ENCODE data around the gene BMPR1B.
"Not testable (repeated sequence)": the region's sequence is repeated elsewhere in the genome, so short reads cannot be mapped to it uniquely, and the experiment has no call there.

The BMPR1B gene

DNA sequence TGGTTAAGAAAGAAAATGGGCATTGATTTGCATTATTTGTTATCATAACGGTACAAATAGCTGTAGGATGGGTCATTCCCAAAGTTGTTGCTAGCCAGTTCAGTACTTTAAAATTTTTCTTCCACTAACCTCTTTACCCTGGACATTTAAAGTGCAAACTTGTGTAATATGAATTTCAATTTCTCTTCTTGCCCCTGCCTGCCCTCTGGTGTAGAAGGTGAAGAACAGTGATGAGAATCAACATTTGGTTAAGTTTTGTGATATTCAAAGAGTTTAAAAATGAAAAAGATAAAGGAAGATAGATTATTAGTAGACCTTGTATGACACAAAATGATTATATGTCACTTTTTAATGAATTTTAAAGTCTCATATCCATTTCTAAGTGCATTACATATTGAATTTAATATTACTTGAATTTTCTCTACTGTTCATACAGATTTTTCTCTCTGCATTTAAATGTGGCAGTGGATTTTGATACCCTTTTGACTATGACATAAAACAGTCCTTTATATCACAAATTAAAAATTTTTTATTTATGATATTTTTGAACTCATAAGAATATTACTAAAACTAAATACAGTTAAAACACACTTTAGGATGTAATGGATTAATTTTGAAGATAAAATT, 337.7 kb downstream of the BMPR1B start:
- DNase-seq = no peak

DNA sequence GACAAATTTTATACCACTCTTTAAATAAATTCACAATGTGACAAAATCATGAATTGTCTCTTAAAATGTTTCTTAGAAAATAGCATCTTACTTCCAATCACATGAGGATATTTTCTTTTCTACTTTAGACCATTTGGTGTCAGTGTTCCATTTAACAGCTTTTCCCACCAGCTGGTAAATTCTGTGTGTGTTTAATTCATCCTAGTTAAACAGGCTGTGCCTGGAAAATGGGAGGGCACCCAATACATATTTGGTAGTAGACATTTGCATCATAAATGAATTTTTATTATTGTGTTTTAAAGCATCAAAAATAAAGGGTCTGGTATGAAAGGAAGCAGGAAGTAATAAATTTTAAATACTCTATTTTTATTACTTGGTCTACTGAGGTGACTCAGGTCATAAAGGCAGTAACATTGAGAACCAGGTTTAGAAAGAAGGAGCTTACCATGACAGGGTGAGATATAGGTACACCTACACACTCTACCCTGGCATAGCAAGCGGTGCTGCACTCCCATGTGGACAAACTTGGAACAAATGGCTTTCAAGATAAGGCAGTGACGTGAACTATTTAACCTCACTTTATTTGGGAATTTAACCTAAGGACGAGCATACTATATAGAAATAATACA, 344.5 kb downstream of the BMPR1B start:
- DNase-seq = no peak

DNA sequence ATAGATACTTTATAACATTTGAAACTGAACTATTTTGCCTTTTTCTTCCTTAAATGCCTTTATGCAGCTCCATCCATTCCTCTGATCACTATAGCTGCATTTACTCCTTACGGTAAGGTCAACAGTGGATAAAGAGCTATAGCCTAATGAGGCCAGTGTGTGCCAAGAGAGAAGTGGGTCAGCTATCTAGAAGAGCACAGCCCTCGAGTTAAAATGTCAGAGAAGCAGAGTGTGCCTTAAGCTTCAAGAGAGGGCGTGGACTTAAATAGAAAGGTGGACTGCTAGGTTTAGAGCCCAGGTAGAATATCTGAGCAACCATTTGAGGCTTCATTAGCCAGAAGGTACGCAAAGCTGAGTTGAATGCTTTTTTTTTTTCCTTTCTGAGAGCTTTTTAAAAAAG, 347.4 kb downstream of the BMPR1B start:
- DNase-seq = no peak

DNA sequence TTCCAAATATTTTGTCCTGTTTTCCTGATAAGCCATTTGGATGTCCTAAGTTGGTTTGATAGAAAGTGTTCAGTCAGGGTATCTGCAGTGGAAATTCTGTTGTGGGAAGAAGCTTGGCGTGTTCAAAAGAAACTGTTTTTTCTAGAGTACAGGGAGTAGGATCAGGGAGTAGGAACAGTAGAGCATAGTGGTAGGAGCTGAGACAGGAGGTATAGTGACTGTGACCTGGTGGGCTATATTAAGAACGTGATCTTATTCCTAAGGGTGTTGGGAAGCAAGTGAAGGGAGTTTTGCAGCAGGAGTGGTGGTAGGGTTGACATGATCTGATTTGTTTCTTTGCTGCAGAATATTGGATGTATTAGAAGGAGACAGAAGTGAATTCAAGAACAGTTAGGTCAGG, 348.2 kb downstream of the BMPR1B start:
- no peak for DNase-seq

DNA sequence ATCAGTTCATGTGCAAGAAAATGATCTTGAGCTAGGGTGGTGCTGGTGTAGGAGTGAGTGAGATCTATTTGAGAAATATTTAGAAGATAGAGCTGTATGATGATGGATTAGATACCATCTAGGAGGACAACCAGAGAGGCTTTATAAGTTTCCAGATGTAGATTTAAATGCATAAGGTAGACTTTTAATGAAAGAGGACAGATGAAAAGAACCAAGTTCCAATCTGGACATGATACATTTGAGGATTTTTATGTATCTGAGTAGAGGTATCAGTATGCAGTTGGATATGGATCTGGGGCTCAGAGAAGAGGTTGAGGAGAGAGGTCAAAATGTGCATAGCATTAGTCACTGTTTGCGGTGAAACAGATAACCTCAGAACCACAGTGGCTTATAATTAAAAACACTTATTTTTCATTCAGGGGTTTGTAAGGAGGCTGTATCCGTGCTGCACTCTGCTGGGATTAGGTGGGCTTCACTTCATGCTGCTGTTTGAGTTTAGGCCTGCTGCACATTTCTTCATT, 348.7 kb downstream of the BMPR1B start:
- no peak for DNase-seq

DNA sequence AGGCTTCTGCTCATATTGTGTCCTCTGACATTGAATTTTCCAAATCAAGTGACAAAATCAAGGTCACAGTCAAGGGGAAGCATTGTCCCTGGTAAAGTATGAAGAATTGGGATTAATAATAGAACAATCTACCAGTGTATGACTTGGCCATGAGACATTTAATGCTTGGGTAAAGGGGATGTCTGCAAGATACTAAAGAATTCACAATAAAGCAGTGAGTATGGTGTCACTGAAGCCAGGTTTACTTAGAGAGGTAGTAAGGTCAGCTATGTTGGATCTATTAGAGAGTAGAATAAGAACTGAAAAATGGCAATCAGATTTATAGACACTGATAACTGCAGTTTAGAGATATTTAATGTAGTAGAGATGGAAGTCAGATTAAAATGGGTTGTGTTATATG, 349.2 kb downstream of the BMPR1B start:
- DNase-seq = no peak

DNA sequence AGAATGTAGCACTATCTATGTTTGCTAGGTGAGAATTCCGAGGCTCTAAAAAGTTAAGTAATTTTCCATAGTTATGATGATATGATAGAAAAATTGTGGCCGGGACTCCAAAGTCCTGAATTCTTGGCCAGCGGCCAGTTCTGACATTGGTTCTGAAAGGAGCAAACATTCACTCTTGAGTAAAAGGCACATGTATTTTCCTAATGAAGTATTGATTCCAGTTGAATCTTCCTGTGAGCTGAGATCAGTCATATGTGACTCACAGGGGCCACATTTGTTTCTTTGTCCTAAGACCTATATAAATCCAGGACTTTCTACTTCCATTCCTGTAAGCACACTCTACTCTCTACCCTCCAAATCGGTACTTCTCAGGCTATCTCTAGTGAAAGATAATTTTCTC, 349.9 kb downstream of the BMPR1B start:
- no peak for DNase-seq

DNA sequence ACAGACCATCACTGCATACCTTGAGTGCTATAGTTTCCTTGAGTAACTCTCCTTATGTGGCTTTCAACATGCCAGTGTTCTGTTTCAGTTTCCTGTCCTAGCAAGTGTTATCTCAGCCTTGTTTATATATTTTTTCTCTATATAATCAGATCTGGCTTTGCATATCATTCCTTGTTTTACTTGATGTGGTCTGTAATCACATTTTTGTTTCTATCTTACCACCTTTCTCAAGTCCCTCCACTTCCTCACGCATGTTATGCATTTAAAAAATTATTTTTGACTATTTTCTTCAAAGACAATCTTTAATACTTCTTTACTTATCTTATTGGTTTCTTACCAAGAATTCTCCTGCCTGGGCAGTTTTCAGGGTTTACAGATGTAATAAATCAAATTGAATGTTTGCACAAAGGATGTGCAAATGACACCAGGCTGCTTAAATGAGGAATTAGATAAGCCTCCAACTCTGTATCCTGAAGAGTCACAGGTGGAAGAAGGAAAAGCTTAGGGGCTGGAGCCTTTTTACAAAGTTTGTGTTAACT, 351.2 kb downstream of the BMPR1B start:
- DNase-seq = no peak

DNA sequence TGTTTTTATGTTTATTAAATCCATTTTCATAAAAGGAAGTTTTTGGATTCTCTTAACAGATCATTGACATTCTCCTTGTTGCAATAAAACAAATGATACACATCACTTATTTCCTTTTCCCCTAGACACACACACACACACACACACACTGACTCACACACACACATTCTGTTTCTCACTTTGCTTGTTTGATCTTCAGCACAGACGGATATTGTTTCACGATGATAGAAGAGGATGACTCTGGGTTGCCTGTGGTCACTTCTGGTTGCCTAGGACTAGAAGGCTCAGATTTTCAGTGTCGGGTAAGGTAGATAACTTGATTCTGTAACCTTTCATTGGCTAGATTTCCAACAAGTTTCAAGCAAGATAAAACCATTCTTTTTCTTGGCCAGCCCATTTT, 356.8 kb downstream of the BMPR1B start:
- DNase-seq = no peak

DNA sequence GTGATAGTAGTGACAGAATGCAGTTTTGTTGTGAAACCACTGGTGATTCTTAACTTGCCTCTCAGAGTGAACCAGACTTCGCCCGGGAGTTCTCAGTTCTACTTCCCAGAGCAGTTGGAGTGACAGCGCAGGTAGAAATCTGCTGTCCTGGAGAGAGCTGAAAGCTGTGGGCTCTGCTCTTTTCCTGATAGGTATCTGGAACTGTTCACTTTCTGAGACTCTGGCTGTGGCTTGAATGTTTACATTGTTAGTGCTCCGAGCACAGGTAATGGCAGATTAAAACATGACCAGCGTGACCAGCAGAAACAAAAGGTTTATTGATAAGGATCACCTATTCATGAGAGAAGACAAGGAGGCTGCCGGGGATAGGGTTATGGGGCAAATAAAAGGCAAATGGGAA, 360.7 kb downstream of the BMPR1B start:
- DNase-seq = no peak

DNA sequence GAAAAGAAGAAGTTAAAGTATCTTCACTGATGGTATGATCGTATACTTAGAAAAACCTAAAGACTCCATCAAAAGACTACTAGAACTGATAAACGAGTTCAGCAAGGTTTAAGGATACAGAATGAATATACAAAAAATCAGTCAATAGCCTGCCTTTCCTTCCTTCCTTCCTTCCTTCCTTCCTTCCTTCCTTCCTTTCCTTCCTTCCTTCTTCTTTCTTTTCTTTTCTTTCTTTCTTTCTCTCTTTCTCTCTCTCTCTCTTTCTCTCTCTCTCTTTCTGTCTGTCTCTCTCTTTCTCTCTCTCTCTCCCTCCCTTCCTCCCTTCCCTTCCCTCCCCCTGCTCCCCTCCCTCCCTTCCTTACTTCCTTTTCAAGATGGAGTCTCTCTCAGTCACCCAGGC, 362.7 kb downstream of the BMPR1B start:
- no peak for DNase-seq

DNA sequence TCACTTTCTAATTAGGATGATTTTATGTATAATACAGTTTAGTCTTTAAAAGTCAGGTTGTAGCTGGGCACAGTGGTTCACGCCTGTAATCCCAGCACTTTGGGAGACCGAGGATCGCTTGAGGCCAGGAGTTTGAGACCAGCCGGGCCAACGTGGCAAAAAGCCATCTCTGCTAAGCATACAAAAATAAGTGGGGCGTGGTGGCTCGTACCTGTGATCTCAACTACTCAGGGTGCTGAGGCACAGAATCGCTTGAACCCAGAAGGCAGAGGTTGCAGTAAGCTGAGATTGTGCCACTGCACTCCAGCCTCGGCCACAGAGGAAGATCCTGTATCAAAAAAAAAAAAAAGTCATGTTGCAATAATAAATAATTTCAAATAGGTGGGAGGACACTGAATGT, 364.2 kb downstream of the BMPR1B start:
- DNase-seq = no peak

DNA sequence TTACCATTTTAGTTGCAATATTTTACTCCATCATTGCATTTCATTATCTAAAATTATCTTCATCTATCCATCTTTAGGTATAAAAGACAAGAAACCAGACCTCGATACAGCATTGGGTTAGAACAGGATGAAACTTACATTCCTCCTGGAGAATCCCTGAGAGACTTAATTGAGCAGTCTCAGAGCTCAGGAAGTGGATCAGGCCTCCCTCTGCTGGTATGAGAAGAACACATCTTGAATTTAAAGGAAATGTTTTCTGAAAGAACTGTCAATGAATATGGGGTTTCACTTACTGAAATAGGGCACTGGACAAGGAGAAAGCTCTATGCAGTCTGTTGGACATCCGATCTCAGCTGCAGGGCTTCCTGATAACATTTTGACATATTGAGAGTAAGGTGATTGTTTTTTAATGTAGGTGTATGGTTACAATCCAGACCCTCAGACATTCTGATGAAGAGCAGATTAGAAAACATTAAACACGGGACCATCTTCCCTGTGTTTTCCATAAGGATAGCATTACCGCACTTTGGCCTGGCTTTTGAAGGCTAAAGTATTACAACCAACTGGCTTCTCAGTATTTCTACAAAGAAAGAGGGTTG, 367.2 kb downstream of the BMPR1B start:
- DNase-seq = no peak

DNA sequence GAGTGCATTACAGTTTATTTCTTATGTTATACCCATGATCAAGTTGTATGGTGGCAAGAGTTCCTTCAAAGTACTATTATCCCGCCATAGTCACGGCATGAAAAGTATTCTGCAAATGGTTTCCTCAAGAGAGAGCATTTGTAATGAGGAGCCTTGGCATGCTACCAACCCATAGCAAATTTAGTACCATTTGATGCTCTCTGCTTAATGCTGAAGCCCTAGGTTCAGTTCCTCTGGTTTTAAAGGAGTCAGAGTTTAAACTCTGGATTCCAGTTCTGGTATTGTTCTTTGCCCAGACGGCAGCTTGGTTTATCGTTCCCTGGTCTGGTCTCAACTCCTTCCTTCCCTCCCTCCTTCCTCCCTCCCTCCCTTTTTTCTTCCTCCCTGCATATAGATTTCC, 371.3 kb downstream of the BMPR1B start:
- DNase-seq = no peak

DNA sequence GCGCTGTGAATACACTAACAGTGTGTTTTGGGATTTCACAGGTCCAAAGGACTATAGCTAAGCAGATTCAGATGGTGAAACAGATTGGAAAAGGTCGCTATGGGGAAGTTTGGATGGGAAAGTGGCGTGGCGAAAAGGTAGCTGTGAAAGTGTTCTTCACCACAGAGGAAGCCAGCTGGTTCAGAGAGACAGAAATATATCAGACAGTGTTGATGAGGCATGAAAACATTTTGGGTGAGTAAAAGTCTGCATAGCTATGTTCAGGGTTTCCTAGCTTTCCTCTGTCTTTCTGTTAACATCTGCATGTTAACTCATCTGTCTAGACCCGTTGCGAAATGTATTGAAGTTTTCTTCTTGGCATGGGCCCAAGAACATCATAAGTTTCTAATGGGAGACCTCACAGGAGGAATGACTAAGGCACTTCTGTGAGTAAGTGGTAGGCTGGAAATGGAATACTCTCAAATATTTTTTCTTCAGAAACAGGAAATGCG, 372.1 kb downstream of the BMPR1B start:
- DNase-seq = no peak

DNA sequence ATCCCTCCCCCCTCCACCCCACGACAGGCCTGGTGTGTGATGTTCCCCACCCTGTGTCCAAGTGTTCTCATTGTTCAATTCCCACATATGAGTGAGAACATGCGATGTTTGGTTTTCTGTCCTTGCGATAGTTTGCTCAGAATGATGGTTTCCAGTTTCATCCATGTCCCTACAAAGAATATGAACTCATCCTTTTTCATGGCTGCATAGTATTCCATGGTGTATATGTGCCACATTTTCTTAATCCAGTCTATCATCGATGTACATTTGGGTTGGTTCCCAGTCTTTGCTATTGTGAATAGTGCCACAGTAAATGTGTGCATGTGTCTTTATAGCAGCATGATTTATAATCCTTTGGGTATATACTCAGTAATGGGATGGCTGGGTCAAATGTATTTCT, 376.3 kb downstream of the BMPR1B start:
- DNase-seq = not testable (repeated sequence)

DNA sequence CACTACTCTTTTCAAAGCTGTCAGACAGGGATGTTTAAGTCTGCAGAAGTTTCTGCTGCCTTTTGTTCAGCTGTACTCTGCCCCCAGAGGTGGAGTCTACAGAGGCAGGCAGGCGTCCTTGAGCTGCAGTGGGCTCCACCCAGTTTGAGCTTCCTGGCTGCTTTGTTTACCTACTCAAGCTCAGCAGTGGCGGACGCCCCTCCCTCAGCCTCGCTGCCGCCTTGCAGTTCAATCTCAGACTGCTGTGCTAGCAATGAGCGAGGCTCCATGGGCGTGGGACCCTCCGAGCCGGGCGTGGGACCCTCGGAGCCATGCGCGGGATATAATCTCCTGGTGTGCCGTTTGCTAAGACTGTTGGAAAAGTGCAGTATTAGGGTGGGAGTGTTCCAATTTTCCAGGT, 381.7 kb downstream of the BMPR1B start:
- not testable (repeated sequence) for DNase-seq

DNA sequence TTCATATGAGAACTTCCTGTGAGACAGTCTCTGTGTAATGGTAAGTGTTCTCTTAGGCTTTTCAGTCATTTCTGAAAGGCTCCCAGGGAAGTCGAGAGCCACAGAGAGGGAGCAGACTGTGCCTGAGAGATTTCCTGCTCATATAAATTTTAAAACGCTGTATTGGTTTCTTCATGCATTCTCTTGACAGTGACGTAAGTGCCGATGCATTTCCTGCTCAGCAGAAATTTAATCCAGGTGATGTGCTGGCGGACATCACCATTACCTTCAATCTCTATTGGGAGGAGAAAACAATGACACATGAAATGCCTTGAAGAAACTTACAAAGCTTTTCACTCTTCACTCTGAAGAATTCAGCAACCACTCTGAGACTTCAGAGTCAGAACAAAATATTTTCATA, 383.6 kb downstream of the BMPR1B start:
- no peak for DNase-seq

DNA sequence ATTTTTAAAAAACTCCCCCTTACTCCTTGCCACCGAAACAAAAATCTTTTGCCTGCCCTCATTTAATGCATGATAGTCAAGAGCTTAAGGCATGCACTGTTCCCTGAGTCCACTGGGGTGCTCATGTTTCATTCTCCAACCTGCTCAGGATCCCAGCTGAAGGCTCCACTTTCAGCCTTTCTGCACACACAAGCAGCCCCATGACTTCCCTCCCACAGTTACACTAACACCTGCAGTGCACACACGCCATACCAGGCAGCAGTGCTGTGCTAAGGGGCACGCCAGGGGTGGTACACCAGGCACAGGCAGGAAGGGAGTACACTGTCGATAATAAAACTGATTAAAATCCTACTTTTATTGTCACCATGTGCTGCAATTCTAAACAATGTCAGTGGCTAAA, 385.2 kb downstream of the BMPR1B start:
- no peak for DNase-seq

DNA sequence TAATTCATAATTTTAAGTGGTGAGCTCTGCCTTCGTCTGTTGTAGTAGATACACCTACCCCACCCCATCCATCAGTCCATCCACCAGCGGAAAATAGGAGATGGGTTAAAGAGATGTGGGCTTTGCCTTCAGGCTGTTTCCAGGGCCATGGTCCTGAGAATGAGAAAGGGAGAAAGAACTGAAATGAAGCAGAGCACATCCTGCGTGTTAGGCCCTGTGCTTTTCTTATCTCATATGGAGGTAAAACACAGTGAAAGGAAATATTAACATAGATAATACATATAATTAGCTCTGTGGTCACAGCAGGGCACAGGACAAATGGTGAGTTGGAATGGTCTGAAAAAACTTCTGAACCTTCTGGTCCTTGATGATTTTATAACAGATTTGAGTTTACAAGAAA, 393.5 kb downstream of the BMPR1B start:
- DNase-seq = no peak

DNA sequence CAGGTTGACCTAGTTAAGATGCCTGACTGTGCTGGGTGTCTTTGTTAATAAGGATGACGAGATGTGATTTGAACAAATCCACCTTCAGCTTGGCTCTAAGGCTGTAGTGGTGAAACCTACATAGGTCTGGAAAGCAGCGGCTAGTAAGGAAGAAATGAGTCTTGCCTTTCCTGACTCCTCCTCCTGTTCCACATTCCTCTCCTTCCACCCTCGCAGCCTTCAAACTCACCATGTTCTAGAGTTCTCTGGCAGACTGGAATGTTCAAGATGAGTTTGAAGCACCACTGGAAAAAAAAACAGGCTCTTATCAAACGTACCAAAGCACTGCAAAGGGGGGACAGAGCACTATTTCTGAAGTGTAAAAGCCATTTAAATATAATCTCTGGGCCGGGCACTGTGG, 395.4 kb downstream of the BMPR1B start:
- DNase-seq = no peak

DNA sequence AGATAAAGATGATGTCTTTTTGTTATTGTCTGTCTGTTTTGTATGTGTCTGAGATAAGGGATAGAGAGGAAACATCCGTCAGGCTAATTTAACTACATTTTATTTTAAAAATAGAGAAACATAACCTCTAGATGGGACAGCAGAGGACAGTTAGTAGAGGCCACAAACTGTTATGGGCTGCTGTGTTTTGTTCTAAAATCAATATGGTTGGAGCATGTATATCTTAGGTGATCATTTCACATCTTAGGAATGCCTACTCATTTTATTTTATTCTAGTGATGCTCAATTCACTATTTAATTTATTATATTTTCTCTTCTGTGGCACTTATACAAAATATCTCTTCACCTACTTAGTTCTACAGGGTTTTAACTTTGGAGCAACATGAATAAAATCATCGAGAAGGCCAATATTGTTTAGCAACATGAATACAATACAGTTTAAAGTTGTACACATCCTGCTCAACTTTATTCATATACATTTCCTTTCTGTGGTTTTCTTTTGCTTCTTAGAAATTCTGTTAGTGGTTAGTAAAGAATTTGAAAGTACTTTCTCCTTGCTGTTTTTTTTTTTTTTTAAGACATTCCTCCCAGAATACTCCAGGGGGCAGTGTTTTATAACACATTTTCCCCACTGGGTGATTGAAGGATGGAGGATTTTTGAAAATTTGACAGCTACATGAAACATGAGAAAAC, 398.1 kb downstream of the BMPR1B start:
- DNase-seq = no peak

DNA sequence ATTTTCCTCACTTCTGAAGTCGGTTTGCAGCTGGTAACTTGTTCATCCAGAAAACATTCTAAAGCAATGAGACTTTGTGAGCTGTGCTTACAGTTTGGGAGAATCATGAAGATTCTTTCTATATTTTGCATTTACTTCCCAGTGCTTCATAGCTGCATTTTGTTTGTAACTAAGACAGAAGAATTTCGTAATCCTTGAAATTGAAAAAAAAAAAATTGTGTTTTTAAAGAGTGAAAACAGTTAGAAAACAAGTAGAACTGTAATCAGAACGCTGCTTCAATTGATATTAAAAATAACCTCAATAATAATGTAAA, 398.7 kb downstream of the BMPR1B start:
- no peak for DNase-seq

DNA sequence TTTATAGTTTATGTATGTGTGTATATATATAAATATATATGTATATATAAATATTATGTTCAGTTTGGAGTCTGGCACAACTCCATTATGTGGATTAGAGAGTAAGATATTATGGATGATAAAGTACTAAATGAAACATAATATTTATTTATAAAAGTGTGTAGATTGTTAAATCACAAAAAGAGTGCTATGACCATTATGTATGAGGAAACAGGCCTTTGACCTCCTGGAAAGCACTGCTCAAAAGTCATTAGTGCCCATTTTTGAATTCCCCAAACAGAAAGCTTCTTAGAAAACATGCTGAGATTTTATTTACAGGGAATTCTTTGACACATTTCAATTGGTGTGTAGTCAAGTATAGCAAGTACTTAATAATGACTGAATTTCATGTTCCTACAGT, 399.8 kb downstream of the BMPR1B start:
- no peak for DNase-seq

Measured in cerebellar nuclear complex (tissue), 1 donor.